Upper lobe of left lung (tissue), 6 donors: ENCODE results near the gene IFNA16. TPM values are rescaled to one million over a fixed set of nuclear protein-coding genes. Genes with fewer than 3 reads are reported as not detected.
A peak's percentile ranks its signal among the peaks of the same experiment; 100 is the strongest.
"Not testable (repeated sequence)": the region's sequence is repeated elsewhere in the genome, so short reads cannot be mapped to it uniquely, and the experiment has no call there.

Experiments used
- ATAC-seq, 2 donors: fragments of 200-7000 bp; cut with Tn5 transposase; one replicate each; pipeline ENCODE4 v1.9.1; 2022; ENCODE audit warnings: mild to moderate bottlenecking in 2 of 2, moderate library complexity in 2 of 2; ENCODE audit not compliant: low FRiP score in 2 of 2
- DNase-seq, 2 donors: peaks; one replicate each; pipeline ENCODE4 v3.0.0-alpha.2; 2019 to 2020
- H3K27ac ChIP-seq, 4 donors: fragments of 200-600 bp; sonication (generic); one replicate each; pipeline ENCODE4 v1.5.1; 2016 to 2019
- H3K27me3 ChIP-seq, 4 donors: fragments of 200-600 bp; sonication (generic); one replicate each; pipeline ENCODE4 v1.5.1; 2017 to 2019
- H3K36me3 ChIP-seq, 4 donors: fragments of 200-600 bp; sonication (generic); one replicate each; pipeline ENCODE4 v1.5.1; 2016 to 2019
- H3K4me1 ChIP-seq, 4 donors: fragments of 200-600 bp; sonication (generic); one replicate each; pipeline ENCODE4 v1.5.1; 2018 to 2019
- H3K4me3 ChIP-seq, 4 donors: fragments of 200-600 bp; sonication (generic); one replicate each; pipeline ENCODE4 v1.5.1; 2017 to 2019; ENCODE audit warnings: mild to moderate bottlenecking in 2 of 4, moderate library complexity in 1 of 4
- H3K9me3 ChIP-seq, 4 donors: fragments of 200-600 bp; sonication (generic); one replicate each; pipeline ENCODE4 v1.5.1; 2018 to 2019
- CTCF ChIP-seq, 6 experiments: fragments of 450-650 bp in 4 of 6; fragments of 200-600 bp in 2 of 6; sonication (generic) in 2 of 6; IDR thresholded peaks; one replicate each; pipeline ENCODE4 v1.5.1; 2016 to 2019; ENCODE audit warnings: antibody characterized with exemption in 6 of 6
- EP300 ChIP-seq, 4 donors: sonication (generic); formaldehyde crosslinking; IDR thresholded peaks; one replicate each; pipeline ENCODE4 v1.5.1; 2017; ENCODE audit warnings: antibody characterized with exemption in 4 of 4, control low read depth in 2 of 4
- POLR2A ChIP-seq, 4 donors: fragments of 450-650 bp; IDR thresholded peaks; one replicate each; pipeline ENCODE4 v1.5.1; 2016 to 2017; ENCODE audit warnings: antibody characterized with exemption in 4 of 4, mild to moderate bottlenecking in 2 of 4
- POLR2AphosphoS5 ChIP-seq, 2 donors: sonication (generic); formaldehyde crosslinking; IDR thresholded peaks; one replicate each; pipeline ENCODE4 v1.5.1; 2017; ENCODE audit warnings: antibody characterized with exemption in 2 of 2
- WGBS, 2 donors: methylation state at CpG; one replicate each; pipeline ENCODE4 v1.1.5; 2017 to 2018; 5-methylcytosine and 5-hydroxymethylcytosine counted together
- total RNA-seq, 6 donors: library from RNA; depleted of rRNA in 4 of 6; stranded (reverse); fragments of >200 nt in 4 of 6; gene quantifications; one replicate each; pipeline versions ENCODE4 v1.1.0 to v1.2.1, GENCODE V29; 2016 to 2021
- donor health status: DM: no; HTN: no; CAD: no; lungs with moderate emphysema.
- donor health status: DM: no; HTN: yes; CAD: no; lungs with severe emphysema.

The IFNA16 gene
- total RNA-seq, 6 donors from 2014 or later = not detected

DNA sequence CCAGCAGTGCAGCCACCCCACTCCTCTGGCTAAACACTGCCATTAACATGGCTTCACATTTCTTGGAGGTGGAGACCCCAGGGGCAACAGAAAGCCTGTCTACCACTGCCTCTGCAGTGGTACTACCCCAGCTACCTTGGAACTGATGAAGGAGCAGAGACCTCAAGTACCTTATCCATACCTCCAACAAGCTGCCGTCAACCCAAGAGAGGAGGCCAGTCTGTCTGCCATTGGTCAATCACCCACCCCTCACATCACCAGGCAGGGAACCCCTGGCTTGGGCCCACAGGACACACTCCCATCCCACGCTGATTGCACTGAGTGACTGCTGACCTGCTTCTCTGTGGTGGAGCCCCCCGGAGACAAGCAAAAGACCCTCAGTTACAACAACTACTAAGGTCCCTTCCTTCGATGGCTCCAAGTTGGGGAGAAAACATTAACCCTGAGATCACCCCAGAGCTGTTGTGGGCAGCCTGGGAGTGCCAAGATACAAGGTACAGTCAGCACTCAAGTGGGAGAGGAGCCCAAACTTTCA is 17.1 kb upstream of the IFNA16 start:
- DNase-seq (no peak), ATAC-seq (peak in 1 of 2 donors; percentile 53)
- Histone ChIP-seq H3K27ac (no peak overlapping the region), H3K4me3 (no peak overlapping the region), H3K4me1 (no peaks in the 10 kb centered on the region), H3K36me3 (no peaks in the 10 kb centered on the region), H3K9me3 (no peaks in the 10 kb centered on the region), H3K27me3 (no peaks in the 10 kb centered on the region)
- TF ChIP-seq EP300 (IDR thresholded peaks at IDR 0.05) = no peak
- no peak for TF ChIP-seq CTCF (IDR thresholded peaks at IDR 0.05)
- TF ChIP-seq POLR2AphosphoS5 (IDR thresholded peaks at IDR 0.05) = no peak
- TF ChIP-seq POLR2A (IDR thresholded peaks at IDR 0.05) = no peak
- 93 to 100% methylated on average over 1 to 4 of the region's 4 CpGs for WGBS, 2 donors

DNA sequence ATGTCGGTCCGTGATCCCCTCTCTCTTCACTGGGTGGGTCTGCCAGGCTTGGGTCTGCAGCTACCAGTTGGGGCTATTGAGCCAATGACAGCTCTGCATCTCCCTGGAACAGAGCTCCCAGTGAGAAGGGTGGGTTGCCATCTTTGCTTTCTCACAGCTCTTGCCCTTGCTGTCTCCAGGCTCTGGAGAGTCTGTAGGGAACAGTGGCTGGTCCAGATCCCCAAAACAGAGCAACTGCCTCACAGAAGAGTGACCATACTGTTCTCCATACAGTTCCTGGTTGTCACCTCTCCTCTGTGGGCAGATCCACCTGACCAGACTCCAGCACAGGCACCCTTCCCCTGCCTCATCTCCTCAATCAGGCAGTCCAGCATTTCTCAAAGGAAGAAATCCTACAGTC is 16.1 kb upstream of the IFNA16 start:
- H3K27me3 ChIP-seq = no peaks in the 10 kb centered on the region
- no peak overlapping the region for H3K4me3 ChIP-seq
- no peaks in the 10 kb centered on the region for H3K9me3 ChIP-seq
- H3K4me1 ChIP-seq = no peaks in the 10 kb centered on the region
- 91% methylated on average over 2 of the region's 2 CpGs; no CpG with 5 or more reads in 1 of the 2 donors for WGBS, 2 donors
- no peak overlapping the region for H3K27ac ChIP-seq
- ATAC-seq (peak in 1 of 2 donors; percentile 61), DNase-seq (no peak)
- TF ChIP-seq EP300 (IDR thresholded peaks at IDR 0.05) (no peak), CTCF (IDR thresholded peaks at IDR 0.05) (no peak), POLR2AphosphoS5 (IDR thresholded peaks at IDR 0.05) (no peak), POLR2A (IDR thresholded peaks at IDR 0.05) (no peak)
- H3K36me3 ChIP-seq = no peaks in the 10 kb centered on the region

- no peaks in the 10 kb centered on the region for H3K9me3 ChIP-seq
- H3K27me3 ChIP-seq = no peaks in the 10 kb centered on the region
- TF ChIP-seq POLR2AphosphoS5 (IDR thresholded peaks at IDR 0.05) (no peak), CTCF (IDR thresholded peaks at IDR 0.05) (no peak), EP300 (IDR thresholded peaks at IDR 0.05) (no peak), POLR2A (IDR thresholded peaks at IDR 0.05) (no peak)
- WGBS, 2 donors = 73 to 92% methylated on average over 2 of the region's 2 CpGs
- H3K4me3 ChIP-seq = no peak within 1 kb of the TSS
- DNase-seq = no peak
- H3K27ac ChIP-seq = no peak within 1 kb of the TSS
- no peaks in the 10 kb centered on the region for H3K4me1 ChIP-seq
- no peaks in the 10 kb centered on the region for H3K36me3 ChIP-seq
- no peak for ATAC-seq
These were observed 11.0 kb upstream of the IFNA16 start, which contains the start of gene IFNA17 for GRCh38 chr9:21228122-21228521. TSS of gene IFNA17 (minus strand) at chr9:21228222. CDS start at chr9:21228173, 49 bp downstream.

GRCh38 chr9:21213411-21214326 is 3.4 kb downstream of the IFNA16 start:
- not testable (repeated sequence) for H3K36me3 ChIP-seq, DNase-seq, ATAC-seq, H3K27ac ChIP-seq, H3K9me3 ChIP-seq, H3K27me3 ChIP-seq, H3K4me1 ChIP-seq, H3K4me3 ChIP-seq
- WGBS, 2 donors = 37 to 50% methylated on average over 5 of the region's 5 CpGs

GRCh38 chr9:21212160-21212559 is 5.0 kb downstream of the IFNA16 start:
- not testable (repeated sequence) for H3K27me3 ChIP-seq, H3K4me1 ChIP-seq, H3K36me3 ChIP-seq, ATAC-seq, DNase-seq, H3K27ac ChIP-seq, H3K9me3 ChIP-seq, H3K4me3 ChIP-seq
- 71 to 88% methylated on average over 1 to 2 of the region's 2 CpGs for WGBS, 2 donors

GRCh38 chr9:21210782-21211181 is 6.3 kb downstream of the IFNA16 start:
- not testable (repeated sequence) for H3K4me1 ChIP-seq, DNase-seq, H3K36me3 ChIP-seq, H3K27me3 ChIP-seq, H3K4me3 ChIP-seq, ATAC-seq, H3K27ac ChIP-seq, H3K9me3 ChIP-seq
- 89 to 92% methylated on average over 2 of the region's 2 CpGs for WGBS, 2 donors
